Activated CD4-positive, alpha-beta T cell treated with anti-CD3 and anti-CD28 coated beads, Interleukin-2, Interleukin-6, amounts not matched to agents 100 ng/mL and 50 ng/mL, durations not matched to agents 16 hours and 8 hours (primary cell): Measurements from ENCODE around the gene PCDHA9.
"Not testable (repeated sequence)": the region's sequence is repeated elsewhere in the genome, so short reads cannot be mapped to it uniquely, and the experiment has no call there.

Experiments
- DNase-seq: peaks from one replicate; pipeline ENCODE4 v3.0.0-alpha.2; 2020

Gene PCDHA9

DNA sequence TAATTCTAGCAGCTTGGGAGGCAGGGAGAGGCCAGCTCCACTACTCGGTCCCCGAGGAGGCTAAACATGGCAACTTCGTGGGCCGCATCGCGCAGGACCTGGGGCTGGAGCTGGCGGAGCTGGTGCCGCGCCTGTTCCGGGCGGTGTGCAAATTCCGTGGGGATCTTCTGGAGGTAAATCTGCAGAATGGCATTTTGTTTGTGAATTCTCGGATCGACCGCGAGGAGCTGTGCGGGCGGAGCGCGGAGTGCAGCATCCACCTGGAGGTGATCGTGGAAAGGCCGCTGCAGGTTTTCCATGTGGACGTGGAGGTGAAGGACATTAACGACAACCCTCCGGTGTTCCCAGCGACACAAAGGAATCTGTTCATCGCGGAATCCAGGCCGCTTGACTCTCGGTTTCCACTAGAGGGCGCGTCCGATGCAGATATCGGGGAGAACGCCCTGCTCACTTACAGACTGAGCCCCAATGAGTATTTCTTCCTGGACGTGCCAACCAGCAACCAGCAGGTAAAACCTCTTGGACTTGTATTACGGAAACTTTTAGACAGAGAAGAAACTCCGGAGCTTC is 13.7 kb upstream of the PCDHA9 start:
- not testable (repeated sequence) for DNase-seq

DNA sequence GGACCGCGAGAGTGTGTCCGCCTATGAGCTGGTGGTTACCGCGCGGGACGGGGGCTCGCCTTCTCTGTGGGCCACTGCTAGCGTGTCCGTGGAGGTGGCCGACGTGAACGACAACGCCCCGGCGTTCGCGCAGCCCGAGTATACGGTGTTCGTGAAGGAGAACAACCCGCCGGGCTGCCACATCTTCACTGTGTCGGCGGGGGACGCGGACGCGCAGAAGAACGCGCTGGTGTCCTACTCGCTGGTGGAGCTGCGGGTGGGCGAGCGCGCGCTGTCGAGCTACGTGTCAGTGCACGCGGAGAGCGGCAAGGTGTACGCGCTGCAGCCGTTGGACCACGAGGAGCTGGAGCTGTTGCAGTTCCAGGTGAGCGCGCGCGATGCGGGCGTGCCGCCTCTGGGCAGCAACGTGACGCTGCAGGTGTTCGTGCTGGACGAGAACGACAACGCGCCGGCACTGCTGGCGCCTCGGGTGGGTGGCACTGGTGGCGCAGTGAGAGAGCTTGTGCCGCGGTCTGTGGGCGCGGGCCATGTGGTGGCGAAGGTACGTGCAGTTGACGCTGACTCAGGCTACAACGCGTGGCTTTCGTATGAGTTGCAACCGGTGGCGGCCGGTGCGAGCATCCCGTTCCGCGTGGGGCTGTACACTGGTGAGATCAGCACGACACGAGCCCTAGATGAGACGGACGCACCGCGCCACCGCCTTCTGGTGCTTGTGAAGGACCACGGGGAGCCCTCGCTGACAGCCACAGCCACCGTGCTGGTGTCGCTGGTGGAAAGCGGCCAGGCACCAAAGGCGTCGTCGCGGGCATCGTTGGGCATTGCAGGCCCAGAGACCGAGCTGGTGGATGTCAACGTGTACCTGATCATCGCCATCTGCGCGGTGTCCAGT is 12.3 kb upstream of the PCDHA9 start:
- DNase-seq: no peak

GRCh38 chr5:140840978-140841962 is 6.9 kb upstream of the PCDHA9 start, which contains the start of gene PCDHA8:
Gene PCDHA8, plus strand, starts transcription at chr5:140841187. Its CDS starts 135 bp downstream, at chr5:140841322.
- peak; percentile 15 for DNase-seq

DNA sequence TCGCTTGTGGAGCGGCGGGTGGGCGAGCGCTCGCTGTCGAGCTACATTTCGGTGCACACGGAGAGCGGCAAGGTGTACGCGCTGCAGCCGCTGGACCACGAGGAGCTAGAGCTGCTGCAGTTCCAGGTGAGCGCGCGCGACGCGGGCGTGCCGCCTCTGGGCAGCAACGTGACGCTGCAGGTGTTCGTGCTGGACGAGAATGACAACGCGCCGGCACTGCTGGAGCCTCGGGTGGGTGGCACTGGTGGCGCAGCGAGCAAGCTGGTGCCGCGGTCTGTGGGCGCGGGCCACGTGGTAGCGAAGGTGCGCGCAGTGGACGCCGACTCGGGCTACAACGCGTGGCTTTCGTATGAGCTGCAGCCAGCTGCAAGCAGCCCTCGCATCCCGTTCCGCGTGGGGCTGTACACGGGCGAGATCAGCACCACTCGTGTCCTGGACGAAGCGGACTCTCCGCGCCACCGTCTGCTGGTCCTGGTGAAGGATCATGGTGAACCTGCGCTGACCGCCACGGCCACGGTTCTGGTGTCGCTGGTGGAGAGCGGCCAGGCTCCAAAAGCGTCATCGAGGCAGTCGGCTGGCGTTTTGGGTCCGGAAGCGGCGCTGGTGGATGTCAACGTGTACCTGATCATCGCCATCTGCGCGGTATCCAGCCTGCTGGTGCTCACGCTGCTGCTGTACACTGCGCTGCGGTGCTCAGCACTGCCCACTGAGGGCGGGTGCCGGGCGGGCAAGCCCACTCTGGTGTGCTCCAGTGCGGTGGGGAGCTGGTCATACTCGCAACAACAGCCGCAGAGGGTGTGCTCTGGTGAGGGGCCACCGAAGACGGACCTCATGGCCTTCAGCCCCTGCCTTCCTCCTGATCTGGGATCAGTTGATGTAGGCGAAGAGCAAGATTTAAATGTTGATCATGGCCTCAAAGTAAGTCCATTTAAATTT is 5.1 kb upstream of the PCDHA9 start:
- no peak for DNase-seq

GRCh38 chr5:140849831-140850634 is 1.9 kb downstream of the PCDHA9 start:
- not testable (repeated sequence) for DNase-seq

GRCh38 chr5:140855772-140856674 is 7.8 kb downstream of the PCDHA9 start, which contains the start of gene PCDHA10:
Gene PCDHA10, plus strand, starts transcription at chr5:140855897. Its CDS starts 152 bp downstream, at chr5:140856049.
- DNase-seq: no peak

GRCh38 chr5:140857177-140857986 is 9.2 kb downstream of the PCDHA9 start:
- no peak for DNase-seq

- no peak for DNase-seq
These were observed 9.7 kb downstream of the PCDHA9 start for GRCh38 chr5:140857987-140858240.

- DNase-seq: no peak
These were observed 14.5 kb downstream of the PCDHA9 start for GRCh38 chr5:140862441-140863295.

DNA sequence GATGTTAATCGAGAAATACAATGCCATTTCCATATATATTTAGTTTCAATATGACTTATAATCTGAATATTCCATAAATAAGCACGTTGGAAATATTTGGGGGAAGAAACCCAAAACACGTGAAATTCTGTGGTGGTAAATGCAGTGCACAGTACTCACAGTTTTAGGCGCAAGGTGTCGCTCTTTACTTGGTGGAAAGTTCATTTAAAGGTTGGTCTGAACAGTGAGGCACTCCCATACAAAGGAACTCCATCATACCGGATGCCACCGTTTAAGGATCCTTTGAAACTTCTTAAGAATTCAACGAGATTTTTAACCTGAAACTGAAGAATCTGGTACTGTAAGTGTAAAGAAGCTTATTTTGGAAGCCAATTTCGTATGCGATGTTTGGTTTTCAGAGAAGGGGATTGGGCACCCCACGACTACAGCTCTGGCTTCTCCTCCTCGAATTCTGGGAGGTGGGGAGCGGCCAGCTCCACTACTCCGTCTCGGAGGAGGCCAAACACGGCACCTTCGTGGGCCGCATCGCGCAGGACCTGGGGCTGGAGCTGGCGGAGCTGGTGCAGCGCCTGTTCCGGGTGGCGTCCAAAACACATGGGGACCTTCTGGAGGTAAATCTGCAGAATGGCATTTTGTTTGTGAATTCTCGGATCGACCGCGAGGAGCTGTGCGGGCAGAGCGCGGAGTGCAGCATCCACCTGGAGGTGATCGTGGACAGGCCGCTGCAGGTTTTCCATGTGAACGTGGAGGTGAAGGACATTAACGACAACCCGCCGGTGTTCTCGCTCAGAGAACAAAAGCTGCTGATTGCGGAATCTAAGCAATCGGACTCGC is 20.8 kb downstream of the PCDHA9 start, which contains the start of gene PCDHA11:
Gene PCDHA11, plus strand, starts transcription at position 237 of the 834 bp plus-strand sequence. Its CDS starts 147 bp downstream, at position 384.
- peak; percentile 7 for DNase-seq

DNA sequence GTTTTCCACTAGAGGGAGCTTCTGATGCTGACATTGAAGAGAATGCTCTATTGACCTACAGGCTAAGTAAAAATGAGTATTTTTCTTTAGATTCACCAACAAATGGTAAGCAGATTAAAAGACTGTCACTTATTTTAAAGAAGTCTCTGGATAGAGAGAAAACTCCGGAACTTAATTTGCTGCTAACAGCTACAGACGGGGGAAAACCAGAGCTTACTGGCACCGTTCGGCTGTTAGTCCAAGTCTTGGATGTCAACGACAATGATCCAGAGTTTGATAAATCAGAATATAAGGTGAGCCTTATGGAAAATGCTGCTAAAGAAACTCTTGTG is 21.3 kb downstream of the PCDHA9 start:
- DNase-seq: no peak

- no peak for DNase-seq
These were observed 22.3 kb downstream of the PCDHA9 start for GRCh38 chr5:140870221-140871201.

DNA sequence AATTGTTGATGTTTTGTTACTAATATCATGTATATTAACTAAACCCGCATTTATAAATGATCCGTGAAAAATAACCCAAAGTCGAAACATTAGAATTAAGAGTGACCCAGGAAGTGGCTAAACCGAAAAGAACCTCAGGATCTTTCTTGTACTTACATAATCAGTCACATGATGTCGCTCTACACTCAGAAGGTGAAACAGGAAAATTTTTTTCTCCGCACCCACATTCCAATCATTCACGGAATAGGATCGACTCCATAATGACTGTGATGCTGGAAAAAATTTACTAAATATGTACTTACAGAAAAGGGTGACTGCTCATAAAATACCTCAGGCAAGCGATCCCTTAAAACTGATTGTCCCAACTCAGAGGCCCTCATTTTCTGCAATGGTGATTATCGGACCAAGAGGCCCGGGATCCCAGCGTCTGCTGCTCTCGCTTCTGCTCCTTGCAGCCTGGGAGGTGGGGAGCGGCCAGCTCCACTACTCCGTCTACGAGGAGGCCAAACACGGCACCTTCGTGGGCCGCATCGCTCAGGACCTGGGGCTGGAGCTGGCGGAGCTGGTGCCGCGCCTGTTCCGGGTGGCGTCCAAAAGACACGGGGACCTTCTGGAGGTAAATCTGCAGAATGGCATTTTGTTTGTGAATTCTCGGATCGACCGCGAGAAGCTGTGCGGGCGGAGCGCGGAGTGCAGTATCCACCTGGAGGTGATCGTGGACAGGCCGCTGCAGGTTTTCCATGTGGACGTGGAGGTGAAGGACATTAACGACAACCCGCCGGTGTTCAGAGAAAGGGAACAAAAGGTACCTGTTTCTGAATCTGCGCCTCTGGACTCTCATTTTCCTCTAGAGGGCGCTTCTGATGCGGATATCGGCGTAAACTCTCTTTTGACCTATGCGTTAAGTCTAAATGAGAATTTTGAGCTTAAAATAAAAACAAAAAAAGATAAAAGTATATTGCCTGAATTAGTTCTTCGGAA is 27.2 kb downstream of the PCDHA9 start, which contains the start of gene PCDHA12:
Gene PCDHA12, plus strand, starts transcription at position 224 of the 981 bp plus-strand sequence. Its CDS starts 165 bp downstream, at position 389.
- no peak for DNase-seq

DNA sequence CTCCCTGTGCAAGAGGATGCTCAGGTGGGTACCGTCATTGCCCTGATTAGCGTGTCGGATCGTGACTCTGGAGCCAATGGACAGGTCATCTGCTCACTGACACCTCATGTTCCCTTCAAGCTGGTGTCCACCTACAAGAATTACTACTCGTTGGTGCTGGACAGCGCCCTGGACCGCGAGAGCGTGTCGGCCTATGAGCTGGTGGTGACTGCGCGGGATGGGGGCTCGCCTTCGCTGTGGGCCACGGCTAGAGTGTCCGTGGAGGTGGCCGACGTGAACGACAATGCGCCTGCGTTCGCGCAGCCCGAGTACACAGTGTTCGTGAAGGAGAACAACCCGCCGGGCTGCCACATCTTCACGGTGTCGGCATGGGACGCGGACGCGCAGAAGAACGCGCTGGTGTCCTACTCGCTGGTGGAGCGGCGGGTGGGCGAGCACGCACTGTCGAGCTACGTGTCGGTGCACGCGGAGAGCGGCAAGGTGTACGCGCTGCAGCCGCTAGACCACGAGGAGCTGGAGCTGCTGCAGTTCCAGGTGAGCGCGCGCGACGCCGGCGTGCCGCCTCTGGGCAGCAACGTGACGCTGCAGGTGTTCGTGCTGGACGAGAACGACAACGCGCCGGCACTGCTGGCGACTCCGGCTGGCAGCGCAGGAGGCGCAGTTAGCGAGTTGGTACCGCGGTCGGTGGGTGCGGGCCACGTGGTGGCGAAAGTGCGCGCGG is 28.5 kb downstream of the PCDHA9 start:
- DNase-seq: not testable (repeated sequence)
